NCI-H524 (cell line): ENCODE results near the gene SGCD.

Source experiments
- DNase-seq, 2 experiments: peaks; one replicate each; lab custom pipeline; 2025; lab: John Stamatoyannopoulos, UW

SGCD gene

GRCh38 chr5:156505101-156505500, 178.1 kb downstream of the SGCD start:
- no peak for DNase-seq

DNA sequence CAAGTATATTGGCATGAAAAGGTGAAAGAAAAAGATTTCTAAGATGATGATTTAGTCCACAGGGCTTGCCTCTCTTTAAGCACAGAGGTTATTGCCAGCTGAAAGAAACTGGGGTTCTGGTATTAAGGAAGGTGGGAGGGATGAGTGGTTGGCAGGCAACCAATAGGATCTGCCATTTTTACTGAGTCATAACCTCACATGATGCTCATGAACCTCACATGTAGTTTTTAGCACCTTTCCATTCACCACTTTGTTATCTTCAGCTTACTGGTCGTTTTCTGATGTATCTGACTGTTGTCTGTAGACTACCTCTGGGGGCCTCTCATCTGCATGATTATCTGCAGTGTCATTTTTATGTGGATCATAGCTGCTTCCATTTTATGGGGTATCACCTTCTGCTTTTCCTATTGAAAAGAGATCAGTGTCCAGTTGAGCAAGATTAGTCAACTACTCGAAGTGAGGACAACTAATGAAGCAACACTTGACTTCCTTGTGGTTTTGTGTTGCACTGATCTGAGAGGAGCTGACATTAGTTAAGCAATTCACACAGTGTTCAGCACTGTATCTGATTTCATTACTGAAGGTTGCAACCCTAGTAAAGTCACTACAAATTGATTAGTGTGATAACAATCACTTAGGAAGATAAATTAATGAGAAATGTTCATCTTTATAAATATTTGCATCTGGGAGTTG, 186.3 kb downstream of the SGCD start:
- no peak for DNase-seq

DNA sequence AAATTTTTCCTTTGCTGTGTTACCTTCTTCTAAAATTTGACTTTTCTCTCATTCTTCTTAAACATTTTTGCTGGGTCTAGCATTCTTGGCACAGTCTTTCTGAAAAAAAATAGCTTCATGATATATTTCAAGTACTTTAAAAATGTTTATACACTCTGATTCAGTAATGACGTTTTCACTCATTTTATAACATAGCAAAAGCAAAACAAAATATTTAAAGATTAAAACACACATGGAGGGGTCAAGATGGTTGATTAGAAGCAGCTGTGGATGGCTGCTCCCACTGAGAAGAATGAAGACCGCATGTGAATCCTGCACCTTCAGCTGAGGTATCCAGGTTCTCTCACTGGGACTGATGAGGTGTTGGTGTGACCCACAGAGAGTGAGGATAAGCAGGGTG, 188.2 kb downstream of the SGCD start:
- DNase-seq = no peak

DNA sequence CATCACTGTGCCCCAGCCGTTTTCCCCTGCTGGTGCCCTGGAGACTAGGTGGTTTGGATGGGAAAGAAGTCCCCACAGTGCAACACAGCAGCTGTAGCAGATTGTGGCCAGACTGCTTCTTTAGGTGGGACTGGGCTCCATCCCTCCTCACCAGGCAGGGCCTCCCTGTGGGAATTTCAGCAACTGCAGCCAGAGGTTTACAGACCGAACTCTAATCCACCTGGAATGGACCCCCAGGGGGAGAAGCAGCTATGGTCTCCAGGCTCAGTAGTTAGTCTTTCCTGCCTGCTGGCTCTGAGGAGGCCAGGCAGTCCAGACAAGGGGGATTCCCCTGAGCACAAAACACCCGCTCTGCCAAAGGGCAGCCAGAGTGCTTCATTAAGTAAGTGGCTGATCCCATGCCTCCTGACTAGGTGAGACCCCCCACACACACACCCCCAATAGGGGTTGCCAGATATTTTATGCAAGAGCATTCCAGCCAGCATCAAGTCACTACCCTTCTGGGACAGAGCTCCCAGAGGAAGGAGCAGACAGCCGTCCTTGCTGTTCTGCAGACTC, 188.9 kb downstream of the SGCD start:
- no peak for DNase-seq

GRCh38 chr5:156522651-156523529, 195.9 kb downstream of the SGCD start:
- no peak for DNase-seq

DNA sequence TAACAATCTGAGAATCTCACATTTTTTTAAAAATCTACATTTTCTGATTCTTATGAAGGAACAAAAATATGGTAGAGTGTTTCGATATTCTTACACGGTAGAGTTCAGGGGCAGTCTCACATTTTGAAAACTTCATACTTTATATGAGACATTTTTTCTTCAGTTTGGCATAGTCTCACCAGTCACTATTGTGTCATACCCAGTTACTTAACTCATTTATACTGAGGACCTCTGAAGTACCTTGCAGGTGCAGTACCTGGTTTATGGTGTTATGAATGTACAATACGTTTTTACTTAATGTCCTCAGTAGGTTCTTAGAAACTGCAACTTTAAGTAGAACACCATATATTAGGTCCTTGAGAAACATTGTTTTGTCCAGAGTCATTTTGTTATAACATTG, 196.6 kb downstream of the SGCD start:
- no peak for DNase-seq

DNA sequence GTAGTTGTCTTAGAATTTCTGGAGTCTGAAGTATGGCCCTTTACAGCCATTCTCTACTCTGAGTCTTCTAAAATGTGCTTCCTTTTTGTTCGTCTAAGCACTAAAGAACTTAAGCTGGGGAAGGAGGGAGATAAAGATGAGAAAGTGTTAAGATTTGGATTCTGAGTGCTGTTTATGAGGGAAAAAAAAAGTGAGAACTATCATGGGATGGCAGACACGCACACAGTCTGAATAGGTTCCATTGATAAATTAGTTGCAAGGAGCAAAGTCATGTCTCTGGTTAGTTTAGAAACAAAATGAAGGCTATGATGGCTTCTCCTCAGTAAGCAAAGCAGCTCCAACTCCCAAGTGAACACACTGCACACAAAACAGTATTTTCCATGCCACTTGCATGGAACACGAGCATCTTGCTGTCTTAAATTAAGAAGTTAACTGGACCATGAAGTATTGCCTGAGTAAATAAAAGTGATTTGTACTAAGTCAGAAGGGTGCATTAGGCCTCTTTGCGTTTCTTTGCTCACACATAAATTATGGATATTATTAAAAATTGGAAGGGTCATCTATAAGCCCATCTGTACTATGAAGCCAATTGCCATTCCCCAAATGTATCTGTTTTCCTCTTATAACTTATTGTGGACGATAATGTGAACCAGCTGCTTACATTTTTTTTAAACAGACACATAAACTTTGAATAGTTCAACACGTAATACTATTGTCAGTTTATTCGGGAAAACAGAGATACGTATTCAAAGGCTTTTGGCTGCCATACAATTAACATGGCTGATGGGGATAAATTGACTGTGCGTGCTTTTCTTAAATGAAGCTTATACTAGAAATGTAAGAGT, 199.3 kb downstream of the SGCD start:
- no peak for DNase-seq

DNA sequence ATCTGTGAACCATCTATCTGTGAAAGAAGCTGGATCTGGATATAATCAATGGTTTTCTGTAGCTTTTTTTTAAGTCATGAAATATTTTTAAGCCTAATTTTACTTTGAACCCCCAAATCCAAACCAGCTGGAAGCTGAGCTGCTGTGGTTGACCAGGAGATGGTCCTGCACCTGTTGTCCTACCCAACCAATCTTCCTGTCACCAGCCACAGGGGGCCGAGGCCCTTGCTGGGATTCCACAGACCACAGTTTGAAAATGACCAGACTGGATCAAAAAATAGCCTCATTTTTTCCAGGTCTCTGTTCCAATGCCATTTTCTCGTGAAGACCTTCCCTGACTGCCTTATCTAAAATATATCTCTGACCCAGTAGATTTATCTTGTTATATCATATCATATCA, 200.6 kb downstream of the SGCD start:
- DNase-seq = no peak

- no peak for DNase-seq
Observed at GRCh38 chr5:156528673-156529072, 201.7 kb downstream of the SGCD start.

DNA sequence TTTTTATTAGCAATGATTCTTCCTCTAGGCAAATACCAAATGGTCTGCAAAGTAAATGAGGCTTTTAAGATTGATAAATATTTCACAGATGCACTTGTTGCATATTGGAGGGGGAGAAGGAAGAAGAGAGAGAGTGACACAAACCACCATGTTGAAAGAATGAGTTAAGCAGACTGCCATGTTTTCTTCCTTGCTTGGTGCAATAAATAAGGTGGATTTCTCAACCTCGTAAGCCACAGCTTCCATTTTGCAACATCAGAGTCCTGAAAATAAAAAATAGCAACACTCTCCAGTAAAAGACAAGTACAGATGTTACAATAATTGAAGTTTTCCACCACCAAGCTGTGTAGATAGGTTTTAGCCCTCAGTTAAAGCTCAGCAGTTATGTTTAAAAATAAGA, 202.9 kb downstream of the SGCD start:
- DNase-seq = no peak

DNA sequence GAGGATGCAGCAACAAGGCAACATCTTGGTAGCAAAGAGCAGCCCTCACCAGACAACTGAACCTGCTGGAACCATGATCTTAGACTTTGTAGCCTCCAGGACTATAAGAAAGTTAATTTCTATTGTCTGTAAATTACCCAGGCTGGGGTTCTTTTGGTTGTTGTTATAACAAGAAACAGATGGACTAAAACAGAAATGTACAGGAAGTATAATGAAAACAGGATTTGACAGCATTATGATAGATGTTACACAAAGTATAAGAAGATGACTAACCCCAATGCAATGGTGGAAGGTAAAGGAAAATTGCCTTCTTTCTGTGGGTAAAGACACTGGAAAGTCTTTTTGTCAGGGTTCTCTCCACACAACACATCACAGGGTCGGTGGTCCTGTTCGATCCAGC, 204.2 kb downstream of the SGCD start:
- no peak for DNase-seq

DNA sequence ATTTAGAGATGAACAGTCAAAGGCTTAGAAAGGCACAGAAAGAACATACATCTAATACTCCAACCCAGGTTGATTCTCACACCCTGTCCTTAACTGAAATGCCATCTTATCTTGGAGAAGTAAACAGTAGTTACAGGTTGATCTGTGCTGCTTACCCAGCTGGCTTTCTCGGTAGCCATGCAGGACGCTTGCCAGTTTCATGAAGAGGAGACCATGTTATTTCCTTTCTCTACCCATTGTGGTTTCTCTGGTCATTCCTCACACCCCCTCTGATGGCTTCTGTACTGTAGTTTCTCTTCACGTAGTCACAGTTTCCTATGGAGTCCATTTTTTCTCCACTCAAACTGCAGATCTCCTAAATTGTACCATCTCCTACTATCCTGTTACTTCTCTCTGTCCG, 206.0 kb downstream of the SGCD start:
- DNase-seq = no peak

DNA sequence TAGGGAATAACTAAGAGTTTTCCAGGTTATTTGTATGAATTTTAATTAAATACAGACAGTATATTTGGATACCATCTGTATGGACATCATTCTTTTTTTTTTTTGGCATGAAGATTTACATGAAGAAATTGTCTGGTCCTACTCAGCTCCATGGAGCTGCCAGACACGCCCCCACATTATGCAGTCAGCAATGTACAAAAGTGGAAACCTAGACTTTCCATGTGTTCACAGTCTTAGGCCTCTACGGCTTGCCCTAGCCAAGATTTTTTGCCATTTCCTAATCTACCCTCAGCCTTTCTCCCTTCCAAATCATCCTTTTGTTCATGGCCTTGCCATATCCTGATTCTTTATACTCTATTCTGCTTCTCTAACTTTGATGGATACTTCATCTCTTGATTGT, 207.1 kb downstream of the SGCD start:
- no peak for DNase-seq

DNA sequence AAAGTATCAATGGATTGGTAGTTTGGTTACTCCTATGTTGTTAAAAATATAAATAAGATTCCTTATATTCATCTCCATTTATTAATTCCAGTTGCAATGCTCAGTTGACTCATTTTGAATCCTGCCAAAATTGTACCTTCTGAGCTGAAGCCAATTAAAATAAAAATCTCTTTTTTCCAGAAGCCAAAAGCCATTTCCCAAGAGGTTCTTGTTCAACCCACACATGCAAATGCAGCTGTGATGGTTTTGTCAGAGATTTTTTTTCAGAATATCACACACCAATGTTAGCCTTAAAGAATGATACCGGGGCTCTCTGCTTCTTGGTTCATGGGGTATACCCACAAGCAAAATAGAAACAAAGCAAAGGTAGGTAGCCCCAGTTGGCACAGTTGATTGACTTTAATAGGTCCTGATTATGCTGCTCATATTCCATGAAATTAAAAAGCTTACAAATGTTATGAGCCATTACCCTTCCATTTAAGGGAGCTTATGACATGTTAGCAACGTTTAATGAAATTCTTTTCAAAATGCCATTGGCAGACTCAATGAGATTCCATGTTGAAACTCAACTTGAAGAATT, 208.0 kb downstream of the SGCD start:
- DNase-seq = no peak

DNA sequence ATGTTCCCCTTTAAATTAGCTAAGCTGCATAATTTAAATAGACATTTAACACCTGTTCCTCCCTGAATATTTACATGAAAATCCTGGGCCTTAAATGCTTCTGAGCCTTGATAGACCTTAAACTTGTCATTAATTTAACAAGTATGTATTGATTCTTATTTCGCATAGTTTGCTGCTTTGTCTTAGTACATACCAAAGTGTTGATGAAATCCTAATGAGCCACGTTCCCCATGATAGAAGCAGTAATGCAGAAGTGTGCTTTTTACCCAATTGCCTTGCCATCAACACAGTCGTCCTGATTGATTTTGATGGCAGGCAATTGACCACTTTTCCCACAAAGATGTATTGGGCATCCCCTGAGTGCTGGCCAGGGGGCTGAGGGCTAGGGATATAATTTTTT, 213.5 kb downstream of the SGCD start:
- DNase-seq = no peak

DNA sequence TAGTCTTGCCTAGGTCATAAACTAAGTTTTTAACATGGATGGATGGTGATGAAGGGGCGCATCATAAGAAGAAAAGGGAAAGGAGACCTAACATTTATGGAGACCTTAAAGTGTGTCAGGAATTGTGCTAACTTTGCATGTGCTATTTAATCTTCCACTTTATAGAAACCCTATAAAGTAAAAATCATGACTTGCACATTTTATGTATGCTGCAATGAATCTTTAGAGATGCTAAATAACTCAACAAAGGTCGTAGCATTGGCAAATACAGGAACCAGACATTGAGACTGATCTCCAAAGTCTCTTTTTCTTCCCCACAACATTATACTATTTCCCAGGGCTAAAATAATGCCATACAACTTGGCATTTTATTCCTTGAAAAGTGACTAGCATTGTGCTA, 214.6 kb downstream of the SGCD start:
- DNase-seq = no peak

- DNase-seq = peak; percentile 94 to 97
Observed at GRCh38 chr5:156543348-156544145, 216.6 kb downstream of the SGCD start.

DNA sequence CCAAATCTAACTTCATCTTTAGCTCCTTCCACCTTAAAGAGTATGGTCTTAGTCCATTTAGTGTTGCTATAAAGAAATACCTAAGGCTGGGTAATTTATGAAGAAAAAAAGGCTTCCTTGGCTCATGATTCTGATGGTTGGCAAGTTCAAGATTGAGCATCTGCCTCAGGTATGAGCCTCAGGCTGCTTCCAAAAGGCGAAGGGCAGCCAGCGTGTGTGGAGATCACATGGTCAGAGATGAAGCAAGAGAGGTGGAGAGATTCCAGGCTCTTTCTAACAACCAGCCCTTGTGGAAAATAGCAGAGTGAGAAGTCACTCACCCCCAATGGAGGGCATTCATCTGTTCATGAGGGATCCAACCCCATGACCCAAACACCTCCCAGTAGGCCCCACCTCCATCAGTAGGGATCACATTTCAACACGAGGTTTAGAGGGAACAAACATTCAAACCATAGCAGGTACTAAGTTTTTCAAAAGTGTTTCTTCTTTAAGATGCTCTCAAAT, 225.9 kb downstream of the SGCD start:
- DNase-seq = no peak

DNA sequence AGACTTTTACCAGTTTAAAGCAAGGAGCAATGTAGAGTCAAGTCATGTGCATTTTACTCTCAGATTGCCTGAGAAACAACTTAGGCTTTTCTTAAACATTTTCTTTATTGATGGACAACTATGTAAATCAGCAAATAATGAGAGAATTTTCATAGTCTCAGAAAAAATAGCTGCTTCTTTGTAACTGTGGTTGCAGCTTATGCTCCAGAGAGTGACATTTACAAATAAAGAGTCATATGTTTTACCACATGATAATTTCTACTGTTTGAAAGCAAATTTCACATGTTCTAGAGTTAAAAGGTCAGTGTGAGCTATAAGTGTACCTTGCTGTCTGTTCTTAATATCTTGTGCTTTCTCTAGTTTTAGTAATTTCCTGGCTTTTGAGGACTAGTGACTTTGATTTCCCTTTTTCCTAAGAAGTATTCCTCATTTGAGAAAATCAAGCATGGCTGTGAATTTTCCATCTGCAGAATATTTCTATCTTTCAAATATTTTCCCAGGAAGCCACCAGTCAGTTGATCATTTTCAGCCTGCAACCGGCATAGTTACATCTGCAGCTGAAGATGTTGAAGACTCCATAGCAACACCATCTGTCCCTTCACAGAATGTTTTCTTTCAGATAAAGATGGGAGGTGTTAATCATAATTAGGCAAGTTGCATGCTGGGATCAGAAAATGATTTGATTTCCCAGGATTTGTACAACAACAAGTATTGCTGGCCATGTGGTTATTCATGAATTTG, 229.9 kb downstream of the SGCD start:
- peak; percentile 55 to 80 for DNase-seq

- no peak for DNase-seq
Observed at GRCh38 chr5:156560002-156560401, 233.0 kb downstream of the SGCD start.
